UCSD-AML1 (cell line): ENCODE measurements around the gene EIF1AY.
"Not testable (repeated sequence)": the region's sequence is repeated elsewhere in the genome, so short reads cannot be mapped to it uniquely, and the experiment has no call there.

Experiments
- DNase-seq: peaks from one replicate; lab custom pipeline; 2025; ENCODE audit not compliant: unreplicated experiment; lab: John Stamatoyannopoulos, UW

Gene EIF1AY

GRCh38 chrY:20575531-20576121 is at the start of gene EIF1AY:
Gene EIF1AY, plus strand, starts transcription at chrY:20575776. Its CDS starts 96 bp downstream, at chrY:20575872.
- DNase-seq = no peak

- no peak for DNase-seq
Observed at GRCh38 chrY:20528435-20528834, 47.1 kb upstream of the EIF1AY start.

GRCh38 chrY:20538186-20538585 is 37.4 kb upstream of the EIF1AY start:
- no peak for DNase-seq

GRCh38 chrY:20538933-20539332 is 36.6 kb upstream of the EIF1AY start:
- DNase-seq = no peak

GRCh38 chrY:20544451-20544960 is 31.1 kb upstream of the EIF1AY start:
- no peak for DNase-seq

GRCh38 chrY:20546071-20546470 is 29.5 kb upstream of the EIF1AY start:
- no peak for DNase-seq

GRCh38 chrY:20549289-20549688 is 26.3 kb upstream of the EIF1AY start:
- DNase-seq = no peak

- DNase-seq = no peak
Observed at GRCh38 chrY:20551840-20552239, 23.7 kb upstream of the EIF1AY start.

GRCh38 chrY:20552764-20553323 is 22.7 kb upstream of the EIF1AY start:
- DNase-seq = not testable (repeated sequence)

- DNase-seq = no peak
Observed at GRCh38 chrY:20555820-20556219, 19.8 kb upstream of the EIF1AY start.

- no peak for DNase-seq
Observed at GRCh38 chrY:20558677-20559076, 16.9 kb upstream of the EIF1AY start.

- no peak for DNase-seq
Observed at GRCh38 chrY:20559873-20560512, 15.6 kb upstream of the EIF1AY start.

- no peak for DNase-seq
Observed at GRCh38 chrY:20571306-20571705, 4.3 kb upstream of the EIF1AY start.

GRCh38 chrY:20576506-20576905 is 930 bp downstream of the EIF1AY start:
- no peak for DNase-seq

- no peak for DNase-seq
Observed at GRCh38 chrY:20578206-20578605, 2.6 kb downstream of the EIF1AY start.

- DNase-seq = no peak
Observed at GRCh38 chrY:20581687-20582086, 6.1 kb downstream of the EIF1AY start.

- DNase-seq = no peak
Observed at GRCh38 chrY:20586161-20586560, 10.6 kb downstream of the EIF1AY start.
